ENCODE data around the gene TMEM100. TPM values are rescaled to one million over a fixed set of nuclear protein-coding genes. Genes with fewer than 3 reads are reported as not detected.

TMEM100 gene
- total RNA-seq, 1 donor from 2014 or later, result not detected

- TF ChIP-seq, protein P1, sequence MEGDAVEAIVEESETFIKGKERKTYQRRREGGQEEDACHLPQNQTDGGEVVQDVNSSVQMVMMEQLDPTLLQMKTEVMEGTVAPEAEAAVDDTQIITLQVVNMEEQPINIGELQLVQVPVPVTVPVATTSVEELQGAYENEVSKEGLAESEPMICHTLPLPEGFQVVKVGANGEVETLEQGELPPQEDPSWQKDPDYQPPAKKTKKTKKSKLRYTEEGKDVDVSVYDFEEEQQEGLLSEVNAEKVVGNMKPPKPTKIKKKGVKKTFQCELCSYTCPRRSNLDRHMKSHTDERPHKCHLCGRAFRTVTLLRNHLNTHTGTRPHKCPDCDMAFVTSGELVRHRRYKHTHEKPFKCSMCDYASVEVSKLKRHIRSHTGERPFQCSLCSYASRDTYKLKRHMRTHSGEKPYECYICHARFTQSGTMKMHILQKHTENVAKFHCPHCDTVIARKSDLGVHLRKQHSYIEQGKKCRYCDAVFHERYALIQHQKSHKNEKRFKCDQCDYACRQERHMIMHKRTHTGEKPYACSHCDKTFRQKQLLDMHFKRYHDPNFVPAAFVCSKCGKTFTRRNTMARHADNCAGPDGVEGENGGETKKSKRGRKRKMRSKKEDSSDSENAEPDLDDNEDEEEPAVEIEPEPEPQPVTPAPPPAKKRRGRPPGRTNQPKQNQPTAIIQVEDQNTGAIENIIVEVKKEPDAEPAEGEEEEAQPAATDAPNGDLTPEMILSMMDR (conservative IDR thresholded peaks at IDR 0.05; ENCODE audit: low read depth, low read length), result no peak
- DNase-seq (ENCODE audit: low read depth), result no peak
- peak overlapping the region; percentile 29 for H3K4me3 ChIP-seq (ENCODE audit: low read depth, low read length)
Observed at GRCh38 chr17:55722016-55722736, 488 bp downstream of the TMEM100 start.

GRCh38 chr17:55720919-55721836 is 1.5 kb downstream of the TMEM100 start:
- H3K4me3 ChIP-seq (ENCODE audit: low read depth, low read length), result no peak overlapping the region
- DNase-seq (ENCODE audit: low read depth), result no peak
- TF ChIP-seq, protein P1 (conservative IDR thresholded peaks at IDR 0.05; ENCODE audit: low read depth, low read length), result no peak

DNA sequence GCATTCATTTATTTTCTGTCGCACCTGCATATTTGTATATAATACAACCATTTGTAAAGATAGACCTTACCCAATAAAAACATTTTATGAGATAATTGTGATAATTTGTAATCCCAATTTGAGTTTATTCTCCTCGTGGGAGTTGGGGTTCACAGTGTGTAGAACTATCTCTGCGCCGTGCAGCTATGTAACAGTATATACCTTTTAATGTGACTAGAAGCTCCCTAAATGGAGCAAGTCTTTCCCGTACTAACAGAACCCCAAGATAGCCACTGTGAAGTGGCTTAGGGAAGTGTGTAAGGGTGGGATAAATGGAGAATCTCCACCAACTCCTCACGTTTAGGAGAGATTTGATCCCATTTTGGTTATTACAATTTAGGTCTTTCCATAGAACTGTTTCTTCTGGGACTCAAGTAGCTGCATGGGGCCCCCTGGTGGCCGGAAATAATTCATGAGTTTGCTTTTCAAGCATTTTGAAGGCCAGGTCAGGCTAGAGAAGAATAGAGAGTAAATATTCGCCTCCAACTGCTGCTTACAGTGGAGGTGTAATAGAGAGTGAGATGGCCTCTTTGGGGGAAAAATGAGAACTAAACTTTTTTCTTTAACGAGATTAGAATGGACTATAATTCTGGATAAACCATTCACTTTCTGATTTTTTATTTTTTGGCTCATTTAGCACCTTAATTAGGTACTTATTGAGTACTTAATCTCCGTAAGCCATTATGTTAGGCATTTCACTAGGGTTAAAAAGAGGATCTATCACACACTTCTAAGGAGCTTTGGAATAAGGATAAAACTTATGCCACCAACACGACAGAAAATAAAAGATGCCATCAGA is 4.5 kb downstream of the TMEM100 start:
- DNase-seq (ENCODE audit: low read depth), result no peak
- H3K4me3 ChIP-seq (ENCODE audit: low read depth, low read length), result no peak overlapping the region
- TF ChIP-seq, protein P1 (conservative IDR thresholded peaks at IDR 0.05; ENCODE audit: low read depth, low read length), result peak; percentile 83

DNA sequence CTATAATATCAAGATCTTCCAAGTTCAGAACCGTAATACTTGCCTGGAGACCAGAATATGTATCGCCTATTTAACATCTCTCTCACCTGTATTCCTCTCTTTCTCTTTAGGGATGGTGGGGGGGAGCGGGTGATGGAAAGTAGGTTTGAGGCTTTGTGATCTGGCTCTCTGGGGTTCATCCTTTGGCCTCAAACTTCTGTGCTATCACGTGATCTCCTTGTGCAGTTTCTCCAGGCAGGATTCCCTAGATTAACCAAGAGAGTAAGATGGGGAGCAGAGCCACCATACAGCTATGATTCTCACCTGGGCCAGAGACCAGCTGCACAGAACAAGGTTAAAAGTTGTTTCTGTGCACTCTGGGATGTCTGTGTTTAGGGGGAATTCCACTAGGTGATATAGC is 5.2 kb downstream of the TMEM100 start:
- DNase-seq (ENCODE audit: low read depth), result no peak
- TF ChIP-seq, protein P1 (conservative IDR thresholded peaks at IDR 0.05; ENCODE audit: low read depth, low read length), result no peak
- no peak overlapping the region for H3K4me3 ChIP-seq (ENCODE audit: low read depth, low read length)

- TF ChIP-seq, protein P1 (conservative IDR thresholded peaks at IDR 0.05; ENCODE audit: low read depth, low read length), result no peak
- no peak for DNase-seq (ENCODE audit: low read depth)
Observed at GRCh38 chr17:55710829-55711496, 11.7 kb downstream of the TMEM100 start.

GRCh38 chr17:55710410-55710809 is 12.3 kb downstream of the TMEM100 start:
- no peak overlapping the region for H3K4me3 ChIP-seq (ENCODE audit: low read depth, low read length)
- TF ChIP-seq, protein P1 (conservative IDR thresholded peaks at IDR 0.05; ENCODE audit: low read depth, low read length), result no peak
- no peak for DNase-seq (ENCODE audit: low read depth)

More at GRCh38 chr17:55710829-55711496, 11.7 kb downstream of the TMEM100 start:
- no peak overlapping the region for H3K4me3 ChIP-seq (ENCODE audit: low read depth, low read length)

Measured in epithelial cell of proximal tubule (primary cell).